GM23338 (cell line): Measurements from ENCODE around the gene MDN1. TPM values are rescaled to one million over a fixed set of nuclear protein-coding genes. Genes with fewer than 3 reads are reported as not detected.
A peak's percentile ranks its signal among the peaks of the same experiment; 100 is the strongest.

Source experiments
- ATAC-seq: fragments of 200-7000 bp; cut with Tn5 transposase; 3 replicates; pipeline ENCODE4 v1.9.1; 2020
- DNase-seq: peaks from one replicate; pipeline ENCODE4 v3.0.0-alpha.2; 2015; ENCODE audit warnings: low spot score
- H2AFZ ChIP-seq: fragments of 200-600 bp; sonication (generic); 2 replicates; pipeline ENCODE4 v1.8.0; 2016; ENCODE audit warnings: antibody characterized with exemption, mild to moderate bottlenecking, moderate library complexity
- H3F3A ChIP-seq: fragments of 200-600 bp; sonication (generic); replicated peaks from 2 replicates; pipeline ENCODE4 v1.8.0; 2017; ENCODE audit warnings: antibody characterized with exemption, mixed run types, low read depth
- H3K27ac ChIP-seq: fragments of 200-600 bp; sonication (generic); 2 replicates; pipeline ENCODE4 v1.6.1; 2016; ENCODE audit warnings: low read depth
- H3K27me3 ChIP-seq: fragments of 200-600 bp; sonication (generic); 2 replicates; pipeline ENCODE4 v1.8.0; 2016; ENCODE audit warnings: mild to moderate bottlenecking, mixed run types, moderate library complexity; ENCODE audit not compliant: insufficient read depth
- H3K36me3 ChIP-seq: fragments of 200-600 bp; sonication (generic); 2 replicates; pipeline ENCODE4 v1.8.0; 2016; ENCODE audit warnings: mild to moderate bottlenecking; ENCODE audit not compliant: insufficient read depth
- H3K4me1 ChIP-seq: fragments of 200-600 bp; sonication (generic); 2 replicates; pipeline ENCODE4 v1.8.0; 2016; ENCODE audit warnings: mild to moderate bottlenecking, moderate library complexity; ENCODE audit not compliant: insufficient read depth
- H3K4me2 ChIP-seq: fragments of 200-600 bp; sonication (generic); 2 replicates; pipeline ENCODE4 v1.7.1; 2017; ENCODE audit warnings: mixed run types
- H3K4me3 ChIP-seq: fragments of 200-600 bp; sonication (generic); 2 replicates; pipeline ENCODE4 v1.6.1; 2016; ENCODE audit warnings: mixed run types
- H3K79me2 ChIP-seq: fragments of 200-600 bp; sonication (generic); replicated peaks from 2 replicates; pipeline ENCODE4 v1.8.0; 2017; ENCODE audit warnings: mild to moderate bottlenecking; ENCODE audit not compliant: insufficient read depth
- H3K9me2 ChIP-seq: fragments of 200-600 bp; sonication (generic); 2 replicates; pipeline ENCODE4 v1.8.0; 2017; ENCODE audit not compliant: insufficient read depth
- H4K20me1 ChIP-seq: fragments of 200-600 bp; sonication (generic); replicated peaks from 2 replicates; pipeline ENCODE4 v1.8.0; 2017; ENCODE audit warnings: mild to moderate bottlenecking; ENCODE audit not compliant: insufficient read depth
- H3K27ac Mint-ChIP-seq: 2 replicates; pipeline ENCODE4 v1.8.0; 2020; ENCODE audit warnings: inconsistent platforms, mild to moderate bottlenecking, moderate library complexity, mixed read lengths
- H3K27me3 Mint-ChIP-seq: 3 replicates; pipeline ENCODE4 v1.8.0; 2022; ENCODE audit warnings: low read depth, mild to moderate bottlenecking, moderate library complexity, mixed read lengths, inconsistent platforms; ENCODE audit not compliant: insufficient read depth, poor library complexity
- H3K36me3 Mint-ChIP-seq: 3 replicates; pipeline ENCODE4 v1.8.0; 2021; ENCODE audit warnings: low read depth, mild to moderate bottlenecking, inconsistent platforms, moderate library complexity, mixed read lengths
- H3K4me1 Mint-ChIP-seq: 3 replicates; pipeline ENCODE4 v1.8.0; 2020; ENCODE audit warnings: mild to moderate bottlenecking, inconsistent platforms, mixed read lengths
- H3K4me3 Mint-ChIP-seq: 3 replicates; pipeline ENCODE4 v1.8.0; 2021; ENCODE audit warnings: moderate library complexity, mild to moderate bottlenecking, inconsistent platforms, mixed read lengths
- H3K9me3 Mint-ChIP-seq: 3 replicates; pipeline ENCODE4 v1.8.0; 2020; ENCODE audit warnings: moderate library complexity, mild to moderate bottlenecking, inconsistent platforms, mixed read lengths
- CREB1 ChIP-seq: fragments of 250-450 bp; sonication (Bioruptor Pico); IDR thresholded peaks from 2 replicates; pipeline ENCODE4 v1.5.0; 2020; ENCODE audit warnings: low read depth, mild to moderate bottlenecking, moderate library complexity
- CTCF ChIP-seq, 2 experiments: fragments of 200-600 bp in 1 of 2; sonication (generic) in 1 of 2; conservative IDR thresholded peaks; 2 replicates each; pipeline versions ENCODE4 v1.5.1 to v1.6.1; 2016 to 2017; ENCODE audit warnings: antibody characterized with exemption in 2 of 2, low read depth in 2 of 2, mild to moderate bottlenecking in 2 of 2, moderate library complexity in 1 of 2
- ETS1 ChIP-seq: IDR thresholded peaks from 2 replicates; pipeline ENCODE4 v1.6.1; 2016; ENCODE audit warnings: antibody characterized with exemption
- EZH2 ChIP-seq: fragments of 200-600 bp; sonication (generic); IDR thresholded peaks from one replicate; pipeline ENCODE4 v1.8.0; 2017; ENCODE audit warnings: antibody characterized with exemption, mild to moderate bottlenecking, low read depth; ENCODE audit not compliant: unreplicated experiment
- EZH2phosphoT487 ChIP-seq: fragments of 200-600 bp; sonication (generic); IDR thresholded peaks from one replicate; pipeline ENCODE4 v1.8.1; 2018; ENCODE audit warnings: antibody characterized with exemption; ENCODE audit not compliant: unreplicated experiment
- JUNB ChIP-seq: IDR thresholded peaks from one replicate; pipeline ENCODE4 v1.6.1; 2016; ENCODE audit warnings: antibody characterized with exemption; ENCODE audit not compliant: unreplicated experiment
- NANOG ChIP-seq: IDR thresholded peaks from 2 replicates; pipeline ENCODE4 v1.6.1; 2016; ENCODE audit warnings: antibody characterized with exemption, borderline replicate concordance
- POLR2AphosphoS5 ChIP-seq: IDR thresholded peaks from 2 replicates; pipeline ENCODE4 v1.6.1; 2016; ENCODE audit warnings: antibody characterized with exemption, low read depth
- STAT1 ChIP-seq: IDR thresholded peaks from one replicate; pipeline ENCODE4 v1.6.1; 2016; ENCODE audit warnings: antibody characterized with exemption; ENCODE audit not compliant: unreplicated experiment
- ZNF462 ChIP-seq: fragments of 250-450 bp; sonication (Bioruptor Pico); IDR thresholded peaks from 2 replicates; pipeline ENCODE4 v1.5.0; 2020; ENCODE audit warnings: mild to moderate bottlenecking, moderate library complexity
- polyA plus RNA-seq: library from polyadenylated mRNA; unstranded; fragments of >200 nt; fragmentation: Nextera tagmentation; extraction: Ambion mirVana; gene quantifications from 2 replicates; pipeline ENCODE4 v1.2.1, GENCODE V29; 2016
- total RNA-seq: library from RNA; depleted of rRNA; stranded (reverse); fragments of >200 nt; shearing (Covaris generic); gene quantifications from 2 replicates; pipeline ENCODE4 v1.2.3, GENCODE V29; 2014

The MDN1 gene
- total and polyA plus RNA-seq, 2 experiments from 2014 or later: 165 to 217 TPM

GRCh38 chr6:89618026-89618425 is 201.6 kb downstream of the MDN1 start:
- no peaks in the 10 kb centered on the region for H3K9me3 Mint-ChIP-seq
- H3K36me3 Mint-ChIP-seq: no peaks in the 10 kb centered on the region; the same call in 2 of the 3 replicates
- H3K27me3 ChIP-seq: no peaks in the 10 kb centered on the region
- H3K27ac Mint-ChIP-seq: peak overlapping the region; percentile 51; the same call in 1 of the 2 replicates
- no peak overlapping the region for H2AFZ ChIP-seq
- DNase-seq: no peak
- H3K4me1 ChIP-seq: no peaks in the 10 kb centered on the region
- no peak overlapping the region for H3K4me2 ChIP-seq
- peaks cover 5% of the 10 kb centered on the region for H3K27me3 Mint-ChIP-seq
- H3K4me3 Mint-ChIP-seq: no peak overlapping the region
- no peaks in the 10 kb centered on the region for H3K36me3 ChIP-seq
- H3K79me2 ChIP-seq: no peaks in the 10 kb centered on the region
- H3K9me2 ChIP-seq: no peaks in the 10 kb centered on the region
- H3K4me3 ChIP-seq: no peak overlapping the region
- H3K27ac ChIP-seq: no peak overlapping the region
- H3K4me1 Mint-ChIP-seq: peaks cover 5% of the 10 kb centered on the region; the same call in 2 of the 3 replicates
- no peaks in the 10 kb centered on the region for H3F3A ChIP-seq
- TF ChIP-seq CTCF (conservative IDR thresholded peaks at IDR 0.05; ENCODE audit: low read depth in 2 of 2) (no peak), POLR2AphosphoS5 (no peak), NANOG (no peak), JUNB (no peak), ZNF462 (no peak), ETS1 (no peak), EZH2 (no peak), STAT1 (no peak), EZH2phosphoT487 (no peak), CREB1 (CRISPR knock-in tag) (no peak)
- no peak for ATAC-seq
- no peaks in the 10 kb centered on the region for H4K20me1 ChIP-seq
